ENCODE results near the gene PFDN6. TPM values are rescaled to one million over a fixed set of nuclear protein-coding genes. Genes with fewer than 3 reads are reported as not detected.

The PFDN6 gene
- total RNA-seq, 1 experiment from 2014 or later: 153 TPM

DNA sequence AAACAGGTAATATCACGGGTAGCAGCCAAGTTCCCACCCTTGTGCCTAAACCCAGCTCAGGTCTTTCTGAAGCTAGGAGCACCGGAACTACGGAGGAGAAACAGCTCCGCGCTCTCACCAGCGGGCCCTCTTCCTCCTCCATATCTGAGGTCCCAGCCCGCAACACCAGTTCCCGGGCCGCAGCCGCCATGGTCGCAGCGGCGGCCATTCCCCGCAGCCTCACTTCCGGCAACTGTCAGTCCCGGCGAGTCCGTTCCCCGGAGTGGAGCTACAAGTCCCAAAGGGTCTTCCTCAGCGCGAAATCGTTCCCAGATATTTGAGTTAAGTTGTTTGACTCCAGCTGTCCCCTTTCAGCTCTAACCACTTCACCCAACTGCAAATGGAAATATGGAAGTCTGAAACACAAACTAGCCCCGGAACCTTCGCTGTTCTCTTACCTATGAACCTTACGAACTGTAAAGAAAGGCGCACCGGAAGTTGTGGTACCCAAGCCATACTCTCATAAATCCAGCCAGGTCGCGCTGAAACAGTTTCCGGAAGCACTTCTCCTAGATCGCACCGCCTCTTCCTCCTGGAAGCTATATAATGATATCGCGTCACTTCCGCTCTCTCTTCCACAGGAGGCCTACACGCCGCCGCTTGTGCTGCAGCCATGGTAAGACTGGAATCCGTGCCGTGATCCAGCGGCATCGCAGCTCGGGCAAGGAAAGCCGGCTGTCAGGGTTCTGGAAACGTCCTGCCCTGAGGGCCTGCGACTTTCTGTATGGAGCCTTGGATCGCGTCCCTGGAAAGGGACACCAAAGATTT, 17.7 kb upstream of the PFDN6 start, which contains the start of the genes RPS18 and VPS52:
Gene RPS18, plus strand, starts transcription at position 608 of the 807 bp plus-strand sequence. Its CDS starts 45 bp downstream, at position 653.
Gene VPS52, minus strand, starts transcription at position 409 of the 807 bp plus-strand sequence. Its CDS starts 201 bp downstream, at position 208.
- TF ChIP-seq EZH2phosphoT487 (IDR thresholded peaks at IDR 0.05; ENCODE audit: borderline replicate concordance, low read length): no peak
- TF ChIP-seq CTCF (conservative IDR thresholded peaks at IDR 0.05; ENCODE audit: low read depth, low read length): no peak
- no peak for TF ChIP-seq EZH2 (IDR thresholded peaks at IDR 0.05; ENCODE audit: low read length, unreplicated experiment)
- TSS peak; percentile 86 for BruUV-seq (replicated peaks)
- ChIA-PET CTCF (no interaction called here), POLR2A (ENCODE audit: unreplicated experiment) (interaction anchor here (0.6 to 1.3 kb wide), 4 partner anchors 12 to 300 kb away, joined by 3 to 4 read pairs (median 3); partner anchors contain the start of genes PFDN6 and WDR46)
- no peaks in the 10 kb centered on the region for H3K9me3 ChIP-seq (ENCODE audit: low read length)
- ATAC-seq (peak; percentile 78), DNase-seq (peak; percentile 99)
- H3K36me3 ChIP-seq (ENCODE audit: low read depth, low read length): peaks cover 53% of the 10 kb centered on the region
- H3K27ac ChIP-seq (ENCODE audit: low read length): peak within 1 kb of the TSS; percentile 75
- H3K79me2 ChIP-seq (ENCODE audit: low read length): peaks cover 59% of the 10 kb centered on the region
- peak within 1 kb of the TSS; percentile 85 for H2AFZ ChIP-seq (ENCODE audit: low read length)
- peaks cover 38% of the 10 kb centered on the region for H4K20me1 ChIP-seq (ENCODE audit: low read length)
- peak within 1 kb of the TSS; percentile 87 for H3K4me3 ChIP-seq (ENCODE audit: low read length)
- peaks cover 29% of the 10 kb centered on the region for H3F3A ChIP-seq (ENCODE audit: low read length, unreplicated experiment)
- no peaks in the 10 kb centered on the region for H3K9me2 ChIP-seq (replicated peaks; ENCODE audit: low read length)
- peaks cover 39% of the 10 kb centered on the region for H3K4me1 ChIP-seq (ENCODE audit: insufficient read depth, low read length)
- H3K27me3 ChIP-seq (ENCODE audit: low read length): no peaks in the 10 kb centered on the region
- intact Hi-C loops (cut with micrococcal nuclease): loop anchor here (1.0 to 10.0 kb wide), 2 partner anchors 10 to 67 kb away; partner anchors contain the start of genes HSD17B8, RING1, RXRB and SLC39A7
- H3K9ac ChIP-seq (ENCODE audit: low read length): peak within 1 kb of the TSS; percentile 98
- H3K4me2 ChIP-seq (ENCODE audit: low read length): peak within 1 kb of the TSS; percentile 98

DNA sequence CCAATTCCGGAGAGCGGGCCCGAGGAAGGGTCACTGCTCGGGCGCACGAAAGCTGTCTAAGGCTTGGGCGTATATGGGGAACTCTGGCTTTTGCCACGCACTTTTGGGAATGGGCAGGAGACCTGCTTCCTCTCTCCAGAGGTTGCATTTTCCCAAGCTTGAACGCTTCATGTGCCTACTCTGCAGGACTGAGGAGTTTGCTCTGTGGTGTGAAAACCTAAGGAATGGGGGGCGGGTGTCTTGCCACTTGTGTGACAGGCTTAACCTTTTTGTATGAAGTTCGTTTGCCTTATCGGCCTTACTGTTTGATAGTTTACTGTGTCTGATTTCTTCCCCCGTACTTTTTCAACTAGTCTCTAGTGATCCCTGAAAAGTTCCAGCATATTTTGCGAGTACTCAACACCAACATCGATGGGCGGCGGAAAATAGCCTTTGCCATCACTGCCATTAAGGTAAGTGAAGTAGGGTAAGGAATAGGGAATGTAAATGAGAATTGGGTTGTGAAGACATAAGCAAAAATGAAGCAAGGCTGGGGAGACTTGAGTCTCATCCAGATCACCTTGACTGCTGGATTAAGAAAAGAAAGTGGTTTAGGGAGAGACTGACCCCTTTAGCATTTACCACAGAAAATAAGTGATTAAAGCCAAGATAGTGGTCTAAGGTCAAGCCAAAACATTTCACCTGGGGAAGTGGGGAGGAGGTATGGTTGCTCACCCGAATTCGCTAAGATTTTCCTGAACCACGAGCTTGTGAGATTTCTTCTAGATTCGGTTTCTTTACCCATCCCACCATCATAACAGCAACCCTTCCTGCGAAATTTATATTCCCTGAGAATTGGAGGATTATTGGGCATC, 16.9 kb upstream of the PFDN6 start:
- CTCF ChIA-PET: no interaction called here
- Histone ChIP-seq H3F3A (ENCODE audit: low read length, unreplicated experiment) (peaks cover 29% of the 10 kb centered on the region), H3K79me2 (ENCODE audit: low read length) (peaks cover 59% of the 10 kb centered on the region), H3K36me3 (ENCODE audit: low read depth, low read length) (peaks cover 47% of the 10 kb centered on the region), H3K27me3 (ENCODE audit: low read length) (no peaks in the 10 kb centered on the region), H3K9me3 (ENCODE audit: low read length) (no peaks in the 10 kb centered on the region), H3K9me2 (replicated peaks; ENCODE audit: low read length) (no peaks in the 10 kb centered on the region), H3K27ac (ENCODE audit: low read length) (peak overlapping the region; percentile 59), H3K4me1 (ENCODE audit: insufficient read depth, low read length) (peaks cover 45% of the 10 kb centered on the region), H4K20me1 (ENCODE audit: low read length) (peaks cover 38% of the 10 kb centered on the region), H3K4me3 (ENCODE audit: low read length) (peak overlapping the region; percentile 87), H2AFZ (ENCODE audit: low read length) (no peak overlapping the region), H3K9ac (ENCODE audit: low read length) (peak overlapping the region; percentile 98), H3K4me2 (ENCODE audit: low read length) (peak overlapping the region; percentile 98)
- TF ChIP-seq EZH2phosphoT487 (IDR thresholded peaks at IDR 0.05; ENCODE audit: borderline replicate concordance, low read length): no peak
- no peak for TF ChIP-seq EZH2 (IDR thresholded peaks at IDR 0.05; ENCODE audit: low read length, unreplicated experiment)
- no peak for TF ChIP-seq CTCF (conservative IDR thresholded peaks at IDR 0.05; ENCODE audit: low read depth, low read length)
- intact Hi-C loops (cut with micrococcal nuclease): loop anchor here (10.0 kb wide), 1 partner anchor 68 kb away; the partner anchor contains the start of genes HSD17B8, RING1, RXRB and SLC39A7
- POLR2A ChIA-PET (ENCODE audit: unreplicated experiment): interaction anchor here (0.6 to 1.3 kb wide), 3 partner anchors 17 to 301 kb away, joined by 3 to 4 read pairs (median 3); partner anchors contain the start of genes PFDN6 and WDR46
- no peak for DNase-seq
- TSS peak; percentile 61 for BruUV-seq (replicated peaks)
- peak; percentile 2; the same call in 1 of the 2 replicates for ATAC-seq
